GM18867 (cell line): ENCODE measurements around the gene TRMT5.

Experiments used
- ATAC-seq: cut with Tn5 transposase; IDR thresholded peaks from one replicate; pipeline ENCODE4 v1.9.1; 2021; ENCODE audit warnings: mild to moderate bottlenecking, moderate library complexity; ENCODE audit not compliant: unreplicated experiment

TRMT5 gene

GRCh38 chr14:60980811-60981632 is at the start of gene TRMT5, which contains the start of gene SLC38A6:
Gene TRMT5 (minus strand): TSS chr14:60981079. CDS start chr14:60980973, 106 bp downstream.
Gene SLC38A6 (plus strand): TSS chr14:60981245. CDS start chr14:60981278, 33 bp downstream.
- ATAC-seq, result peak; percentile 85

GRCh38 chr14:61026526-61026925 is 45.6 kb upstream of the TRMT5 start:
- no peak for ATAC-seq

GRCh38 chr14:61025251-61026223 is 44.7 kb upstream of the TRMT5 start:
- peak; percentile 71 for ATAC-seq

- no peak for ATAC-seq
Observed at GRCh38 chr14:61019537-61019936, 38.7 kb upstream of the TRMT5 start.

- ATAC-seq, result no peak
Observed at GRCh38 chr14:61003571-61003970, 22.7 kb upstream of the TRMT5 start.

- ATAC-seq, result no peak
Observed at GRCh38 chr14:60999536-60999935, 18.7 kb upstream of the TRMT5 start.

GRCh38 chr14:60998617-60999016 is 17.7 kb upstream of the TRMT5 start:
- no peak for ATAC-seq

GRCh38 chr14:60989599-60989998 is 8.7 kb upstream of the TRMT5 start:
- no peak for ATAC-seq

GRCh38 chr14:60986500-60986899 is 5.6 kb upstream of the TRMT5 start:
- ATAC-seq, result no peak

GRCh38 chr14:60984196-60984595 is 3.3 kb upstream of the TRMT5 start:
- ATAC-seq, result no peak

GRCh38 chr14:60981633-60982455 is 965 bp upstream of the TRMT5 start:
- no peak for ATAC-seq

GRCh38 chr14:60977847-60978246 is 3.0 kb downstream of the TRMT5 start:
- no peak for ATAC-seq

GRCh38 chr14:60975551-60975950 is 5.3 kb downstream of the TRMT5 start:
- ATAC-seq, result no peak

GRCh38 chr14:60974090-60974651 is 6.7 kb downstream of the TRMT5 start:
- no peak for ATAC-seq

- no peak for ATAC-seq
Observed at GRCh38 chr14:60973070-60973469, 7.8 kb downstream of the TRMT5 start.

GRCh38 chr14:60972295-60972694 is 8.6 kb downstream of the TRMT5 start:
- no peak for ATAC-seq

GRCh38 chr14:60971271-60971670 is 9.6 kb downstream of the TRMT5 start:
- no peak for ATAC-seq

- no peak for ATAC-seq
Observed at GRCh38 chr14:60970146-60970545, 10.7 kb downstream of the TRMT5 start.

GRCh38 chr14:60968671-60969070 is 12.2 kb downstream of the TRMT5 start:
- no peak for ATAC-seq

- ATAC-seq, result no peak
Observed at GRCh38 chr14:60968099-60968498, 12.8 kb downstream of the TRMT5 start.
